Karpas-422 (cell line): ENCODE data around the gene POLR2A. TPM values are rescaled to one million over a fixed set of nuclear protein-coding genes. Genes with fewer than 3 reads are reported as not detected.
A peak's percentile ranks its signal among the peaks of the same experiment; 100 is the strongest.
"Not testable (repeated sequence)": the region's sequence is repeated elsewhere in the genome, so short reads cannot be mapped to it uniquely, and the experiment has no call there.

Source experiments
- DNase-seq: peaks from one replicate; pipeline ENCODE4 v3.0.0-alpha.2; 2015
- H2AFZ ChIP-seq: fragments of 200-600 bp; sonication (generic); 2 replicates; pipeline ENCODE4 v1.6.1; 2014; ENCODE audit warnings: antibody characterized with exemption, low read length, mixed read lengths
- H3K27ac ChIP-seq: fragments of 200-600 bp; sonication (generic); 2 replicates; pipeline ENCODE4 v1.5.1; 2014; ENCODE audit warnings: mild to moderate bottlenecking, low read length, moderate library complexity
- H3K27me3 ChIP-seq: fragments of 200-600 bp; sonication (generic); 2 replicates; pipeline ENCODE4 v1.6.1; 2014; ENCODE audit warnings: low read length, mixed read lengths
- H3K36me3 ChIP-seq: fragments of 200-600 bp; sonication (generic); 2 replicates; pipeline ENCODE4 v1.6.1; 2014; ENCODE audit warnings: low read length, mixed read lengths; ENCODE audit not compliant: insufficient read depth
- H3K4me1 ChIP-seq: fragments of 200-600 bp; sonication (generic); 2 replicates; pipeline ENCODE4 v1.6.1; 2014; ENCODE audit warnings: mild to moderate bottlenecking, low read length, mixed read lengths
- H3K4me2 ChIP-seq: fragments of 200-600 bp; sonication (generic); 2 replicates; pipeline ENCODE4 v1.6.1; 2014; ENCODE audit warnings: low read length, low read depth, mild to moderate bottlenecking; ENCODE audit not compliant: poor library complexity, severe bottlenecking
- H3K4me3 ChIP-seq: fragments of 200-600 bp; sonication (generic); 2 replicates; pipeline ENCODE4 v1.5.1; 2014; ENCODE audit warnings: mild to moderate bottlenecking, antibody characterized with exemption, low read length, mixed read lengths
- H3K79me2 ChIP-seq: fragments of 200-600 bp; sonication (generic); 2 replicates; pipeline ENCODE4 v1.6.1; 2014; ENCODE audit warnings: mild to moderate bottlenecking, low read length, mixed read lengths
- H3K9ac ChIP-seq: fragments of 200-600 bp; sonication (generic); 2 replicates; pipeline ENCODE4 v1.6.0; 2014; ENCODE audit warnings: low read length
- H3K9me2 ChIP-seq: fragments of 200-600 bp; sonication (generic), shearing (Covaris generic); replicated peaks from 2 replicates; pipeline ENCODE4 v1.6.0; 2014; ENCODE audit warnings: mild to moderate bottlenecking, low read length, moderate library complexity; ENCODE audit not compliant: insufficient read depth
- H3K9me3 ChIP-seq: fragments of 300-700, 200-600 bp; sonication (generic); 2 replicates; pipeline ENCODE4 v1.6.1; 2014; ENCODE audit warnings: low read length, mixed read lengths
- H4K20me1 ChIP-seq: fragments of 200-600 bp; sonication (generic); 2 replicates; pipeline ENCODE4 v1.6.1; 2014; ENCODE audit warnings: mild to moderate bottlenecking, antibody characterized with exemption, low read length, low read depth; ENCODE audit not compliant: insufficient read depth
- total RNA-seq: library from RNA; depleted of rRNA; stranded (reverse); fragments of >200 nt; shearing (Covaris generic); gene quantifications from 2 replicates; pipeline ENCODE4 v1.2.3, GENCODE V29; 2014; ENCODE audit warnings: low replicate concordance

The POLR2A gene
- total RNA-seq, 1 experiment from 2014 or later = 78.8 TPM

- Histone ChIP-seq H3K9me2 (no peaks in the 10 kb centered on the region), H3K4me2 (no peak overlapping the region), H3K79me2 (no peaks in the 10 kb centered on the region), H3K27ac (no peak overlapping the region), H3K36me3 (no peaks in the 10 kb centered on the region), H3K27me3 (no peaks in the 10 kb centered on the region), H3K4me1 (peaks cover 13% of the 10 kb centered on the region), H3K4me3 (no peak overlapping the region), H2AFZ (no peak overlapping the region), H4K20me1 (no peaks in the 10 kb centered on the region), H3K9ac (no peak overlapping the region), H3K9me3 (no peaks in the 10 kb centered on the region)
- DNase-seq = no peak
These were observed 12.4 kb upstream of the POLR2A start for GRCh38 chr17:7471729-7472128.

DNA sequence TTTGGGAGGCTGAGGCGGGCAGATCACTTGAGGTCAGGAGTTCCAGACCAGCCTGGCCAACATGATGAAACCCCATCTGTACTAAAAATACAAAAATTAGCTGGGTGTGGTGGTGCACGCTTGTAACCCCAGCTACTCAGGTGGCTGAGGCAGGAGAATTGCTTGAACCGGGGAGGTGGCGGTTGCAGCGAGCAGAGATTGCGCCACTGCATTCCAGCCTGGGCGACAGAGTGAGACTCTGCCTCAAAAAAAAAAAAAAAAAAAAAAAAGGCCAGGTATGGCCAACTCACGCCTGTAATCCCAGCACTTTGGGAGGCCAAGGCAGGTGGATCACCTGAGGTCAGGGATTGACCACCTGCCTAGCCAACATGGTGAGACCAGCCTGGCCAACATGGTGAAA is 9.4 kb upstream of the POLR2A start:
- DNase-seq, H3K4me2 ChIP-seq, H3K27ac ChIP-seq, H3K9me3 ChIP-seq, H3K4me3 ChIP-seq, H3K79me2 ChIP-seq, H3K27me3 ChIP-seq, H3K9ac ChIP-seq, H2AFZ ChIP-seq, H3K9me2 ChIP-seq, H3K36me3 ChIP-seq: not testable (repeated sequence)
- H3K4me1 ChIP-seq = peaks cover 14% of the 10 kb centered on the region
- peaks cover 14% of the 10 kb centered on the region; the same call in 1 of the 2 replicates for H4K20me1 ChIP-seq

- H3K9me3 ChIP-seq = no peaks in the 10 kb centered on the region
- H3K4me2 ChIP-seq = no peak overlapping the region
- no peaks in the 10 kb centered on the region for H3K9me2 ChIP-seq
- peaks cover 14% of the 10 kb centered on the region; the same call in 1 of the 2 replicates for H4K20me1 ChIP-seq
- no peak overlapping the region for H2AFZ ChIP-seq
- H3K27ac ChIP-seq = no peak overlapping the region
- no peaks in the 10 kb centered on the region for H3K36me3 ChIP-seq
- H3K4me3 ChIP-seq = no peak overlapping the region
- no peak overlapping the region for H3K9ac ChIP-seq
- no peak for DNase-seq
- H3K27me3 ChIP-seq = no peaks in the 10 kb centered on the region
- H3K4me1 ChIP-seq = peaks cover 18% of the 10 kb centered on the region
- H3K79me2 ChIP-seq = peaks cover 6% of the 10 kb centered on the region; the same call in 1 of the 2 replicates
These were observed 8.3 kb upstream of the POLR2A start for GRCh38 chr17:7475764-7476422.

DNA sequence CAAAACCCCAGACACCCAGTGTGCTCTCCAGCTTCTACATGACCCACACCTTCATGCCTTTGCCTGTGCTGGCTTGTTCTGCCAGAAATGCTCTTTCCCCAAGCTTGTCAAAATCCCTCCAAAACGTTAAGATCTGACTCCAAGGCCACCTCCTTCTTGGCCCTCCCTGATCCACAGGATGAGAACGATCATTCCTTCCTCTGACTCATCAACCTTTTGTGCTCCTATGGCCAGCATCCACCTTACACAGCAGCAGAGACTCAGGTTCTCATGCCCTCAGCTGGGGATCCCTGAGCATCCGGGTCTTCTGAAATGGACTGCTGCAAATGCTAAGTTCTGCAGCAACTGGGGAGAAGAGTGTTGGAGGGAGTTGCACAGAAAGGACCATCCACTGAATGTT is 7.7 kb upstream of the POLR2A start:
- no peaks in the 10 kb centered on the region for H3K36me3 ChIP-seq
- H4K20me1 ChIP-seq = peaks cover 14% of the 10 kb centered on the region; the same call in 1 of the 2 replicates
- H3K4me2 ChIP-seq = no peak overlapping the region
- no peak overlapping the region for H2AFZ ChIP-seq
- DNase-seq = no peak
- H3K4me1 ChIP-seq = peaks cover 18% of the 10 kb centered on the region
- H3K4me3 ChIP-seq = no peak overlapping the region
- no peaks in the 10 kb centered on the region for H3K9me2 ChIP-seq
- H3K9me3 ChIP-seq = no peaks in the 10 kb centered on the region
- H3K27me3 ChIP-seq = no peaks in the 10 kb centered on the region
- 0 out of 2 replicates have a peak overlapping the region, but pooled peaks have one; percentile 9 for H3K9ac ChIP-seq
- H3K79me2 ChIP-seq = peaks cover 6% of the 10 kb centered on the region; the same call in 1 of the 2 replicates
- H3K27ac ChIP-seq = no peak overlapping the region

GRCh38 chr17:7476951-7477350 is 7.2 kb upstream of the POLR2A start:
- Histone ChIP-seq H3K27me3 (no peaks in the 10 kb centered on the region), H3K9ac (no peak overlapping the region), H4K20me1 (peaks cover 14% of the 10 kb centered on the region; the same call in 1 of the 2 replicates), H3K36me3 (no peaks in the 10 kb centered on the region), H3K4me1 (peaks cover 18% of the 10 kb centered on the region), H3K9me2 (no peaks in the 10 kb centered on the region), H3K27ac (no peak overlapping the region), H2AFZ (no peak overlapping the region), H3K4me3 (no peak overlapping the region), H3K4me2 (no peak overlapping the region), H3K79me2 (peaks cover 6% of the 10 kb centered on the region; the same call in 1 of the 2 replicates), H3K9me3 (no peaks in the 10 kb centered on the region)
- no peak for DNase-seq

GRCh38 chr17:7477392-7478275 is 6.5 kb upstream of the POLR2A start:
- no peak for DNase-seq

GRCh38 chr17:7478276-7479212 is 5.6 kb upstream of the POLR2A start:
- Histone ChIP-seq H3K9me3 (no peaks in the 10 kb centered on the region), H3K79me2 (peaks cover 6% of the 10 kb centered on the region; the same call in 1 of the 2 replicates), H3K27ac (no peak overlapping the region), H4K20me1 (peaks cover 14% of the 10 kb centered on the region; the same call in 1 of the 2 replicates), H3K9me2 (no peaks in the 10 kb centered on the region), H3K4me1 (peaks cover 26% of the 10 kb centered on the region), H3K36me3 (no peaks in the 10 kb centered on the region), H3K4me3 (peak overlapping the region; percentile 84), H2AFZ (peak overlapping the region; percentile 78; the same call in 1 of the 2 replicates), H3K9ac (peak overlapping the region; percentile 88), H3K4me2 (peak overlapping the region; percentile 85), H3K27me3 (no peaks in the 10 kb centered on the region)
- DNase-seq = peak; percentile 71

More at GRCh38 chr17:7477392-7478275, 6.5 kb upstream of the POLR2A start:
- Histone ChIP-seq H3K9me2 (no peaks in the 10 kb centered on the region), H3K9ac (no peak overlapping the region), H3K36me3 (no peaks in the 10 kb centered on the region), H3K27me3 (no peaks in the 10 kb centered on the region), H3K79me2 (peaks cover 6% of the 10 kb centered on the region; the same call in 1 of the 2 replicates), H3K27ac (no peak overlapping the region), H3K4me1 (peaks cover 18% of the 10 kb centered on the region), H2AFZ (no peak overlapping the region), H3K4me2 (peak overlapping the region; percentile 85), H3K4me3 (no peak overlapping the region), H3K9me3 (no peaks in the 10 kb centered on the region), H4K20me1 (peaks cover 14% of the 10 kb centered on the region; the same call in 1 of the 2 replicates)
